ENCODE data around the gene HNRNPF.

DNA sequence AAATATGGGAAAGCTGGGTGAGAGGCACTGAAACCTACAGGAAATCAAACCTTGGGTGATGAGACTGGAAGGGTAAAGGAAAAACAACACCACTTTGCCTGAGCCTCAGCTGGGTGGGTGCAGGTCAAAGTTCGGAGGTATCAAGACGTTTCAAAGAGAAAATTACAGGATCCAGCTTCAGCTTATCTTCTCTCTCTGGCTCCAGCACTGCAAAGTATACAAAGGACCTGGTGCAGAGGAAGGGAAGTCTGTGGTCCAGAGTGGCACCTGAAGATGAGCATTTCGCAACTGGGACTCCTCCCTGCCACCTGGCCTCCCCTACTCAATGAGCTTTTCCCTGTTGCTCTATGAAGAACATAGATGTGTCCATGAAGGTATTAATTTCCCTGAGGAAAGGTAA lies 44.0 kb downstream of the HNRNPF start:
- TF ChIP-seq, protein P1, sequence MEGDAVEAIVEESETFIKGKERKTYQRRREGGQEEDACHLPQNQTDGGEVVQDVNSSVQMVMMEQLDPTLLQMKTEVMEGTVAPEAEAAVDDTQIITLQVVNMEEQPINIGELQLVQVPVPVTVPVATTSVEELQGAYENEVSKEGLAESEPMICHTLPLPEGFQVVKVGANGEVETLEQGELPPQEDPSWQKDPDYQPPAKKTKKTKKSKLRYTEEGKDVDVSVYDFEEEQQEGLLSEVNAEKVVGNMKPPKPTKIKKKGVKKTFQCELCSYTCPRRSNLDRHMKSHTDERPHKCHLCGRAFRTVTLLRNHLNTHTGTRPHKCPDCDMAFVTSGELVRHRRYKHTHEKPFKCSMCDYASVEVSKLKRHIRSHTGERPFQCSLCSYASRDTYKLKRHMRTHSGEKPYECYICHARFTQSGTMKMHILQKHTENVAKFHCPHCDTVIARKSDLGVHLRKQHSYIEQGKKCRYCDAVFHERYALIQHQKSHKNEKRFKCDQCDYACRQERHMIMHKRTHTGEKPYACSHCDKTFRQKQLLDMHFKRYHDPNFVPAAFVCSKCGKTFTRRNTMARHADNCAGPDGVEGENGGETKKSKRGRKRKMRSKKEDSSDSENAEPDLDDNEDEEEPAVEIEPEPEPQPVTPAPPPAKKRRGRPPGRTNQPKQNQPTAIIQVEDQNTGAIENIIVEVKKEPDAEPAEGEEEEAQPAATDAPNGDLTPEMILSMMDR (IDR thresholded peaks at IDR 0.05; ENCODE audit: insufficient read depth, low read length, poor library complexity, severe bottlenecking): no peak
- no peak for TF ChIP-seq EZH2phosphoT487 (conservative IDR thresholded peaks at IDR 0.05; ENCODE audit: low read length)
